Measurements from ENCODE around the gene PDZD2. TPM values are rescaled to one million over a fixed set of nuclear protein-coding genes. Genes with fewer than 3 reads are reported as not detected.

Gene PDZD2
- total RNA-seq, 1 donor from 2014 or later, result 0.65 TPM

- H3K4me1 Mint-ChIP-seq, result no peaks in the 10 kb centered on the region
- no peak overlapping the region for H3K4me3 Mint-ChIP-seq
- H3K9me3 Mint-ChIP-seq, result peaks cover 6% of the 10 kb centered on the region
- H3K27me3 Mint-ChIP-seq (ENCODE audit: low read depth), result no peaks in the 10 kb centered on the region
- no peak overlapping the region for H3K27ac Mint-ChIP-seq (ENCODE audit: unreplicated experiment)
- no peak for TF ChIP-seq CTCF (conservative IDR thresholded peaks at IDR 0.05)
- H3K36me3 Mint-ChIP-seq (ENCODE audit: low read depth), result no peaks in the 10 kb centered on the region
- no peak for DNase-seq (ENCODE audit: low read depth, low spot score)
Measured at GRCh38 chr5:31671339-31671741, 32.4 kb downstream of the PDZD2 start.

GRCh38 chr5:31674371-31674951 is 35.5 kb downstream of the PDZD2 start:
- Mint-ChIP-seq H3K4me3 (no peak overlapping the region), H3K27ac (ENCODE audit: unreplicated experiment) (no peak overlapping the region), H3K4me1 (no peaks in the 10 kb centered on the region), H3K27me3 (ENCODE audit: low read depth) (no peaks in the 10 kb centered on the region), H3K9me3 (peaks cover 6% of the 10 kb centered on the region), H3K36me3 (ENCODE audit: low read depth) (no peaks in the 10 kb centered on the region)
- TF ChIP-seq CTCF (conservative IDR thresholded peaks at IDR 0.05), result no peak
- DNase-seq (ENCODE audit: low read depth, low spot score), result no peak

- no peak for DNase-seq (ENCODE audit: low read depth, low spot score)
- no peaks in the 10 kb centered on the region for H3K27me3 Mint-ChIP-seq (ENCODE audit: low read depth)
- no peaks in the 10 kb centered on the region for H3K36me3 Mint-ChIP-seq (ENCODE audit: low read depth)
- no peak overlapping the region for H3K27ac Mint-ChIP-seq (ENCODE audit: unreplicated experiment)
- H3K9me3 Mint-ChIP-seq, result peaks cover 6% of the 10 kb centered on the region
- no peak overlapping the region for H3K4me3 Mint-ChIP-seq
- no peaks in the 10 kb centered on the region for H3K4me1 Mint-ChIP-seq
- TF ChIP-seq CTCF (conservative IDR thresholded peaks at IDR 0.05), result no peak
Measured at GRCh38 chr5:31675472-31675871, 36.5 kb downstream of the PDZD2 start.

GRCh38 chr5:31678180-31678579 is 39.2 kb downstream of the PDZD2 start:
- no peak for DNase-seq (ENCODE audit: low read depth, low spot score)
- no peak for TF ChIP-seq CTCF (conservative IDR thresholded peaks at IDR 0.05)
- peaks cover 11% of the 10 kb centered on the region for H3K4me1 Mint-ChIP-seq
- H3K27me3 Mint-ChIP-seq (ENCODE audit: low read depth), result no peaks in the 10 kb centered on the region
- H3K4me3 Mint-ChIP-seq, result no peak overlapping the region
- H3K36me3 Mint-ChIP-seq (ENCODE audit: low read depth), result no peaks in the 10 kb centered on the region
- H3K27ac Mint-ChIP-seq (ENCODE audit: unreplicated experiment), result no peak overlapping the region
- peaks cover 5% of the 10 kb centered on the region for H3K9me3 Mint-ChIP-seq

GRCh38 chr5:31680528-31680927 is 41.6 kb downstream of the PDZD2 start:
- no peak for TF ChIP-seq CTCF (conservative IDR thresholded peaks at IDR 0.05)
- Mint-ChIP-seq H3K27ac (ENCODE audit: unreplicated experiment) (no peak overlapping the region), H3K27me3 (ENCODE audit: low read depth) (no peaks in the 10 kb centered on the region), H3K36me3 (ENCODE audit: low read depth) (no peaks in the 10 kb centered on the region), H3K4me1 (peaks cover 14% of the 10 kb centered on the region), H3K9me3 (no peaks in the 10 kb centered on the region), H3K4me3 (no peak overlapping the region)
- no peak for DNase-seq (ENCODE audit: low read depth, low spot score)
